Left renal pelvis (tissue), 4 donors: ENCODE measurements around the gene PICALM. TPM values are rescaled to one million over a fixed set of nuclear protein-coding genes. Genes with fewer than 3 reads are reported as not detected.
"Not testable (repeated sequence)": the region's sequence is repeated elsewhere in the genome, so short reads cannot be mapped to it uniquely, and the experiment has no call there.

Experiments used
- DNase-seq, 4 donors: peaks; one replicate each; pipeline ENCODE4 v3.0.0-alpha.2; 2013; ENCODE audit warnings: low read depth in 4 of 4, low spot score in 3 of 4
- polyA plus RNA-seq, 4 donors: library from polyadenylated mRNA; unstranded; fragments of 120-200 nt; gene quantifications; one replicate each; pipeline ENCODE4 v1.2.1, GENCODE V29; 2013; ENCODE audit not compliant: insufficient read length in 4 of 4

The PICALM gene
- polyA plus RNA-seq, 4 donors: 173 to 289 (median 260) TPM

GRCh38 chr11:85947431-85948272 is 121.2 kb downstream of the PICALM start:
- DNase-seq: no peak

DNA sequence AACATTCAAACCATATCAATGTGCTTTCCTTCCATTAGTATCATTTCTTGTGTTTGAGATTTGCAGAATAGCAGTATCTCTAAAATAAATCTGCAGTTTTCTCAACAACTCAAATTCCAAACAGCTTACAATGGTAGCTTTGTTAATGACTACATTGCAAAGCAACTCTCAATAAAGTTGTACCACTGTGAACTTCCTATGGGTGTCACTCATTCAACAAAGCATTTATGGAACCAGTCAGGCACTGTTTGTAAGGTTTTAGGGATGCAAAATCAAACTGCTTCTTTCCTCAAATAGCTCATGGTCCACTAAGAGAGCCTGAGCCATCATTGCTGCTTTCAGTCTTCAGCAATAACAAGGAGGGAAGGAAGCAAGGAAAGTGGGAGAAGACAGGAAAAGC is 122.7 kb downstream of the PICALM start:
- DNase-seq: no peak

DNA sequence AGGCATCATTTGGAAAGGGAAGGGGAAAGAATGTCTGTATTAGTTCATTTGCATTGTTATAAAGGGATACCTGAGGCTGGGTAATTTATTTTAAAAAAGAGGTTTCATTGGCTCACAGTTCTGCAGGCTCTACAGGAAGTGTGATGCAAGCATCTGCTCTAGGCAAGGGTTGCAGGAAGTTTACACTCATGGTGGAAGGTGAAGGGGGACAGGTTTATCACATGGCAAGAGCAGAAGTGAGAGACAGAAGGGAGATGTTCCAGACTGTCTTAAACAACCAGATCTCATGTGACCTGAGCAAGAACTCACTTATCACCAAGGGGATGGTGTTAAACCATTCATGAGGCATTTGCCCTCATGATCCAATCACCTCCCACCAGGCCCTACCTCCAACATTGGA is 123.1 kb downstream of the PICALM start:
- DNase-seq: no peak

- no peak for DNase-seq
These were observed 123.6 kb downstream of the PICALM start for GRCh38 chr11:85945296-85945695.

DNA sequence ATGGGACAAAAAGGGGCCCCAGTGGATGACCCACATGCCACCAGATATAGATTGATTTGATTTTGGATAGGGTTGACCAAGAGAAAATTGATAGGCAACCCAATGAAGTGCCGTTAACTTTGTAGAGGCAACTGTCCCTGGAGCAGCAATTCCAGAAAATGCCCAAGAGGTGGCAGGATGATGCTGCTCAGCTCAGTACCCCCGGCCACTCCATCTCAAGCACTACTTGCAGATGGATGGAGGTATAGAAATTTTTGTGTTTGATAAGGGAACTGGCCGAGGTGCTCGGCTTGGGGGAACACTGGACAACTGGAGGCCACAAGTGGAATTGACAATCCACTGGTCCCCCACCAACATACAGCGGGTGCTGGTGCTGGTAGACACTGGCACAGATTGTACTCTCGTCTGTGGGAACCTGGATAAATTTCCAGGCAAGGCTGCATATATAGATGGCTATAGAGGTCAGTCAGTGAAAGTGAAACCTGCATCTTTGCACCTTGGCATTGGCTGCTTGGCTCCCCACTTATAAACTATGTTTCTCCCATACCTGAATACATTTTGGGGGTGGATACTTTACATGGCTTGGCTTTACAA is 127.4 kb downstream of the PICALM start:
- DNase-seq: no peak

DNA sequence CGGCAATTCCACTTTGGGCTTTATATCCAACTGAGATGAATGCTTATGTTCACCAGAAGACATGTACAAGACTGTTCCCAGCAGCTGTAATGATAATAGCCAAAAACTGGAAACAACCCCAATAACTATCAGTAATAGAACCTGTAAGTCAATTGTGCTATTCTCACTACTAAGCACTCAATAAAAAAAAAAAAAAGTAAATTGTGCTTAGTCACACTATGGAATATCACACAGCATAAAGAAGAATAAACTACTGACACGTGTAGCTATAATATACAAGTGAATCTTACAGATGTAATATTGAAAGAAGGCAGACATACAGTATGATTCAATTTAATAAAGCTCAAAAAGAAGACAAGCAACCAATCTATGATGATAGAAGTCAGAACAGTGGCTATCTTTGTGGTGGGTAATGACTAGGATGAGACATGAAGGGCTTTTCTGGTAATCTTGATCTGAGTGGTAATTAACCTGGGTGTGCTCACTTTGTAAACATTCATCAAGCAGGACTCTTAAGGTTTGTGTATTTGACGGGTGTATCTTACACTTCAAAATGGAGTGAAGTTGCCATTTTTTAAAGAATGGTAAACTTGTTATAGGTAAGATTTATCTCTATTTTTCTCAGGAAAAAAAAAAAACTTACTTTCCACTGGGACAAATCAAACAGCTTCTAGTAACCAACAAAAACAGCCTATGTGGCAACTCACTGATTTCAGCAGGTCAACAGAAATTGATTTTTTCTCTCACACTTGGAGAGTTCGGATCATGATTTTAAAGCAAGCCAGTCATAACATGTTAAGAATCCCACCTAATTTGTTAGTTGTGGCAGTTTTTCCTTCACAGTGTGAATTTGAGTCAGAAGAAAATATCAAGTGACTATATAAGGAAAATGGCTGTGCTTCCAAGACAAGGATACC is 129.5 kb downstream of the PICALM start:
- DNase-seq: no peak

- no peak for DNase-seq
These were observed 131.0 kb downstream of the PICALM start for GRCh38 chr11:85937835-85938234.

GRCh38 chr11:85935751-85936150 is 133.1 kb downstream of the PICALM start:
- no peak for DNase-seq

- no peak for DNase-seq
These were observed 134.2 kb downstream of the PICALM start for GRCh38 chr11:85934596-85935169.

DNA sequence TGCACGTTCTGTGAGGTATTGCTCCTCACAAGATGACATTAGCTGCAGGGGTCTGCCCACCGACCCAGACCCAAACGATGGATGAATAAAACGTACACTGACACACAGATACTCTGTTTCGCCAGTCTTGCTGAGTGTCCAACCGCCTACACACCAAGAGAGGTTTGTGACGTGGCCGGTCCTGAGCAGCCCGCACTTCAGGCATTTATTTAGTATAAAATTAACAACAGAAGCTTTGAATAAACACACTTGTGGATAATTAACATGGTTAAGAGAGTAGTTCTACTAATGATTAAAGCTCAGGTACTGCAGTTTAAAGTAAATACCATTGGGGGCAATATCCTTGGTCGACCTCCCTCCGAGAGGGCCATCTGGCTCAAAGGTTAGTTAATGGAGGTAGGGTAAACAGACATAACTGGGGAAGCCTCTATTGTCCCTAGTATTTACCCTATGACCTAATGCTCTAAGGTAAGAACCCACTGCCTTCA is 138.0 kb downstream of the PICALM start:
- DNase-seq: no peak

DNA sequence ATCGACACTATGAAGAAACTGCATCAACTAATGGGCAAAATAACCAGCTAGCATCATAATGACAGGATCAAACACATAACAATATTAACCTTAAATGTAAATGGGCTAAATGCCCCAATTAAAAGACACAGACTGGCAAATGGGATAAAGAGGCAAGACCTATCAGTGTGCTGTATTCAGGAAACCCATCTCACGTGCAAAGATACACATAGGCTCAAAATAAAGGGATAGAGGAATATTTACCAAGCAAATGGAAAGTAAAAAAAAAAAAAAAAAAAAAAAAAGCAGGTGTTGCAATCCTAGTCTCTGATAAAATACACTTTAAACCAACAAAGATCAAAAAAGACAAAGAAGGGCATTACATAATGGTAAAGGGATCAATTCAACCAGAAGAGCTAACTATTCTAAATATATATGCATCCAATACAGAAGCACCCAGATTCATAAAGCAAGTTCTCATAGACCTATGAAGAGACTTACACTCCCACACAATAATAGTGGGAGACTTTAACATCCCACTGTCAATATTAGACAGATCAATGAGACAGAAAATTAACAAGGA is 142.2 kb downstream of the PICALM start:
- not testable (repeated sequence) for DNase-seq

DNA sequence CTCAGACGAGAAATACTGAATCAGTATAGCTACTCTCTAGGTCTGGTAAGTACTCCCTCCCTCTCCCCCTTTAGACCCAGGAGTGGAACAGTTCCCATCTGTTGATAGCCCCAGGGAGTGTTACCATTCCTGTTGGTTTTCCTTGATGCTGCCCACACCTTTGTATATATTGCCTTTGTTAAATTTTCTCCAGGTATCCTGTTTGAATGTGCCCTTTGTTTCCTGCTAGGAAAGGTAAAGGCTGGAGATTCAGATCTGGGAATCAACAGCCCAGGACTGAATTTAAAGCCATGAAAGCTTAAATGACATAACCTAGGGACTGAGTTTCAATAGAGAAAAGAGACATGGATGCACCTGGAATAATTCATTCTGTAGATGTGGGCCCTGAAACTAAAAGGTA is 145.4 kb downstream of the PICALM start:
- no peak for DNase-seq

DNA sequence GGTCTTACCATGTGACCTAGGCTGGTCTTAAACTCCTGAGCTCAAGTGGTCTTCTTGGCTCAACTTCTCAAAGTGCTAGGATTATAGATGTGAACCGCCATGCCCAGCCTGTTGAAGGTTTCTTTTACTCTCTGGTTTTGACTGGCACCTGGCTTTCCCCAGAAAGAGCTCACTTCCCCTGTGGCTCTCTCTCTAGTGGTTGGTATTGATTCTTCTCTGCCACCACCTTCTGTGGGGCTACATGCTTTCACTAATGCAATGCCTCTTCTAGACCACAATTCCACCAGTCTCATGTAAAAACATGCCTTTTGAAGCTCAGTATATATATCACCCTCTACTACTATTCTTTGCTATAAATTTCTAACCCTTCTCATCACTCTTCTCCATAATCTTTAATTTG is 146.5 kb downstream of the PICALM start:
- DNase-seq: no peak

GRCh38 chr11:85918910-85919794 is 149.7 kb downstream of the PICALM start:
- no peak for DNase-seq

DNA sequence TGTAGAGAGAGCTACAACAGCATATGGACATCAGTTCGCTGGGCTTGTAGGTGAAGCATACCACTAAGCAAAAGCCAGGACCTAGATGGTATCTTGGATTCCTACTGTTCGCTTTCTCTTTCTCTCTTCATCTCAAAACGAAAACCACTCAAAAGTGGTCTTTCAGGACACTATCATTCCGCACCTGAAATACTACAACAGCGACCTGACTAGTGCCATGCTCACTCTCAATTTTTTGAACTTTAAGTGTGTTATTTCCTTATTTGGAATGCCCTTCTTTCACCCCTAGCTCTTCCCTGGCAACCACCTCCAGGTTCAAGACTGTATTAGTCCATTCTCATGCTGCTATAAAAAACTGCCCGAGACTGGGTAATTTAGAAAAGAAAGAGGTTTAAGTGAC is 154.5 kb downstream of the PICALM start:
- no peak for DNase-seq

DNA sequence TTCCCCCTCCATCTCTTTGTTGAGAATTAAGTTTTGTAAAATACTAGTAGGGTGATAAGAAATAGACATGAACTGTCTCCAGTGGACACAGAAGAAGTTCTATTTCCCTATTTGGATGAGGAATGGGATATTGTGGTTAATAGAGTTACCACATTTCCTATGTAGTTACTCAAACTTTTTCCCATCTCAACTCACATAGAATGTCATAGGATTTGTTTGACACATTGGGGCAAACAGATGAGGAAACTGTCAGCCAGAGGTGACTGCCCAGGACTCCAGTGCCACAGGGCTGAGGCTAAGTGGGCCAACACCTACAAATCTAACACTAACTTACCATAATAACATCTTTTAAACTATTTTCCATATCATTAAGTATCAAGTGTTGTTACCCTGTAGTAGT is 155.4 kb downstream of the PICALM start:
- no peak for DNase-seq

DNA sequence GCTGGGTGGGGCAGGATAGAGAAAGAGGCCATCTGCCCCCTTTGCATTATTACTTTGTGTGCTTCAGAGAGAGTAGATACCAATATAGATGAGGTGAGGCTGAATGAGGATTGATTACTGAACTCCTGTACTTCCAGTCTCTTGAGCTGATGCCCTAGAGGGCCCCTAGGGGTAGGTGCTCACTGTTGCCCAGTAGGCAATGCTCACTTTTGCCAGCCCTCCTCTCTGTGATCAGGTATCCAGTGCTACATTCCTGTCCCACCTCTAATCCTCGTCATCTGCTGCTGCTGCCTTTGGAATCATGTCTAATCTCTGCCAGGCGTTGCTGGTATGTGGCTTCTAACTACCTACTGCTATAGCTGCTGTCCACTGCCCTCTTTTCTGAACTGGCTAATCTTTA is 156.5 kb downstream of the PICALM start:
- no peak for DNase-seq
